SHP77 treated with DMSO at 0.1 percent for 48 hours (cell line): ENCODE results near the gene HACL1.
"Not testable (repeated sequence)": the region's sequence is repeated elsewhere in the genome, so short reads cannot be mapped to it uniquely, and the experiment has no call there.

Source experiments
- DNase-seq: peaks from one replicate; lab custom pipeline; 2025; lab: John Stamatoyannopoulos, UW

HACL1 gene

DNA sequence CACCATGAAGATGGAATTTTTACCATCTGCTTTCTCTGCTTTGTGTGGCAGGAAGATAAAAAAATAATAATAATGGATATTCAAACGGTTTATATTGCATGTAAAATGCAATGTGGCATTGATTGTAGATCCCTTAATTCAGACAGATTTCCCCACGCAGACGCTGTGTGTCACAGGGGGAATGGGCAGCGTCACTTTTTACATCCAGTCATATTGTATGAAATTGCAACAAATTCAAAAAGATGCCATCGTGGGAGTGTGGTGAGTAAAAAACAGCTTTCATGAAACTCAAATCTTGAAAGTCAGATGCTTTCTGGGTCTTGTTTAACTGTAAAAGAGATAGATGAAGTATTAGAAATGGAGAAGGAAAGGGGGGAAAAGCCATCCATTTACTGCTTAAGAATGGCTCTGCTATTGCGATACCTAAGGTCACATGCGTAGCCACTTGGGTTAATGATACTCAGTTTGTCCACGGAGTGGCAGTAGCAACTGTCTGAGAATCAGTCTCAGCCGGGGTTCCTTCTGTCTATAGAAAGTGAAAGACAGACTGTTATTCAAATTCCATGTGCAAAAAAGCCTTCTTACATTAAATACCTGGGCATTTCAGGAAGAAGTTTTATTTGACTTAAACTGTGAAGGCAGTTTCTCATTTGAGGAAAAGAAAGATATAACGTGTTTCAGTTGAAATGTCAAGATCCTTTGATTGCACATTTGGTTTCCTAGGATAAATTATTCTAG, 28.7 kb upstream of the HACL1 start:
- peak; percentile 58 for DNase-seq

DNA sequence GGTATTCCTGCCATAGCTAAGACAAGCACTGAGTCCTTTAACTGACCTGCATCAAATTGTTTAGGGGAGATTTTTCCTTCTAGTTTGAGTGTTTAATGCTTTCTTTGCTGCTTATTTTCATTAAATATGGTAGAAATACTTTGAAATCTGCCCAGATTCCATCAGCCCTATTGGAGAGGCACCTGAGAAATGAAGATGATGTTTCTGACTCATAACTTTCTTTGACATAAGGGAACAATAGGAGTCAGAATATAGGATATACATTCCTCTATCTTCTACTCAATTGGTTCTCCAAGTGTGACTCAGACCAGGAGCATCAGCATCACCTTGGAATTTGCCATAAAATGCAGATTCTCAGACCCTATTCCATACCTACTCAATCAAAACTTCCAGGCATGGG, 27.6 kb upstream of the HACL1 start:
- no peak for DNase-seq

DNA sequence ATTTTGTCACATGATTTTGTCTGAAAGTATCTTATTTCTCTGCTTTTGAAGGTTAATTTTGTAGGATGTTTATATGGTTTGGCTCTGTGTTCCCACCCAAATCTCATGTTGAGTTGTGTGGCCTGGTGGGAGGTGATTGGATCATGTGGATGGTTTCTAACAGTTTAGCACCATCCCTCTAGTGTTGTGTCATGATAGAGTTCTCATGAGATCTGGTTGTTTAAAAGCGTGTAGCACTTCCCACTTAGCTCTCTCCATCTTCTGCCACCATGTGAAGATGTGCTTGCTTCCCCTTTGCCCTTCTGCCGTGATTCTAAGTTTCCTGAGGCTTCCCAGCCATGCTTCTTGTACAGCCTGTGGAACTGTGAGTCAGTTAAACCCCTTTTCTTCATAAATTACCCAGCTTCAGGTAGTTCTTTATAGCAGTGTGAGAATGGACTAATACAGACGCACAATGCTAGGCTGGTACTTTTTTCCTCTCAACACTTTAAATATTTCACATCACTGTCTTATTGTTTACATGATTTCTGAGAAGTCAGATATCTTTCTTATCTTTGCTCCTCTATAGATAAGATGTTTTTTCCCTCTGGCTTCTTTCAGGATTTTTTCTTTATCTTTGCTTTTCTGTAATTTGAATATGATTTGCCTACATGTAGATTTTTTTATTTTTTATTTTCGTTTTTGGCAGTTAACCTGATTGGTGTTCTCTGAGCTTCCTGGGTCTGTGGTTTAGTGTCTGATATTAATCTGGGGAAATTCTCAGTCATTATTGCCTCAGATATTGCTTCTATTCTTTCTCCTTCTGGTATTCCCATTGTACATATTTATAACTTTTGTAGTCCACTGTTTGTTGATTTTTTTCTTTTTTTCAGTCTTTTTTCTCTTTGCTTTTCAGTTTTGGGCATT, 22.4 kb upstream of the HACL1 start:
- no peak for DNase-seq

DNA sequence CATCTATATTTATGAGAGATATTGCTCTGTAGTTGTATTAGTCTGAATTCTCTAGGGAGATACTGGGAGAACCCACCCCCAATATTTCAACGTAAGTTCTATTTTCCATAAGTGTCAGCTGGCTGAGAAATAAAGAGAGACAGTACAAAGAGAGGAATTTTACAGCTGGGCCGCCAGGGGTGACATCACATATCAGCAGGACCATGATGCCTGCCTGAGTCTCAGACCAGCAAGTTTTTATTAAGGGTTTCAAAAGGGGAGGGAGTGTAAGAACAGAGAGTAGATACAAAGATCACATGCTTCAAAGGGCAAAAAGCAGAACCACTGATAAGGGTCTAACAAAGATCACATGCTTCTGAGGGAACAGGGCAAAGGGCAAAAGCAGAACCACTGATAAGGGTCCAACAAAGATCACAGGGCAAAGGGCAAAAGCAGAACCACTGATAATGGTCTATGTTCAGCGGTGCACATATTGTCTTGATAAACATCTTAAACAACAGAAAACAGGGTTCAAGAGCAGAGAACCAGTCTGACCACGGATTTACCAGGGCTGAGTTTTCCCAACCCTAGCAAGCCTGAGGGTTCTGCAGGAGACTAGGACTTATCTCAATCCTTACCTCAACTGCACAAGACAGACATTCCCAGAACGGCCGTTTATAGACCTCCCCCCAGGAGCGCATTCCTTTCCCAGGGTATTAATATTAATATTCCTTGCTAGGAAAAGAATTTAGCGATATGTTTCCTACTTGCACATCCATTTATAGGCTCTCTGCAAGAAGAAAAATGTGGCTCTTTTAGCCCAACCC, 18.5 kb upstream of the HACL1 start:
- DNase-seq = not testable (repeated sequence)

DNA sequence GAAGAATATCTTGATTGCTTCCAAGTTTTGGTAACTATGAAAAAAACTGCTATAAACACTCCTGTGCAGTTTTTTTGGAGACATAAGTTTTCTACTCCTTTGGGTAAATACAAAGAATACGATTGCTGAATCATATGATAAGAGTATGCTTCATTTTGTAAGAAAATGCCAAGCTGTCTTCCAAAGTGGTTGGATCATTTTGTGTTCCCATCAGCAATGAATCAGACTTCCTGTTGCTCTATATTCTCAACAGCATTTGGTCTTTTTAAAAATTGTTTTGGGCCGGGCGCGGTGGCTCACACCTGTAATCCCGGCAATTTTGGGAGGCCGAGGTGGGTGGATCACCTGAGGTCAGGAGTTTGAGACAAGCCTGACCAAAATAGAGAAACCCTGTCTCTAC, 14.7 kb upstream of the HACL1 start:
- DNase-seq = no peak

DNA sequence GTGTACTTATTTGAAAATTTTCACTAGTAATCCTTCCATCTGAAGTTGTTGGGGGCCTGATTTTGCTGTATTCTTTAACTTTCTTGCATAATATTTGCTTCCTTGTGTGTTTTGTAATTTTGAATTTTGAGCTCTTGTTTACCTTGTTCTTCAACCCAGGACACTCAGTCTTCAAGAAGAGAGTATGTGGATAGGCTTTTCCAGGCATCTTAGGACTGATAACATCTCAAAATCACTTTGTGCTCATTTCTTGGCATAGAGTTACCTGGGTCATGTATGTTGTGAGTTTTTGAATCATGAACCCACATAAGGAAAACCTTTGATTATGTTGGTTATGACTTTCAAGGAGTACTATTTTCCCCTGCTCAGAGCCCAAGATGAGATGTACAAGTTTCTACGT, 13.6 kb upstream of the HACL1 start:
- DNase-seq = no peak

DNA sequence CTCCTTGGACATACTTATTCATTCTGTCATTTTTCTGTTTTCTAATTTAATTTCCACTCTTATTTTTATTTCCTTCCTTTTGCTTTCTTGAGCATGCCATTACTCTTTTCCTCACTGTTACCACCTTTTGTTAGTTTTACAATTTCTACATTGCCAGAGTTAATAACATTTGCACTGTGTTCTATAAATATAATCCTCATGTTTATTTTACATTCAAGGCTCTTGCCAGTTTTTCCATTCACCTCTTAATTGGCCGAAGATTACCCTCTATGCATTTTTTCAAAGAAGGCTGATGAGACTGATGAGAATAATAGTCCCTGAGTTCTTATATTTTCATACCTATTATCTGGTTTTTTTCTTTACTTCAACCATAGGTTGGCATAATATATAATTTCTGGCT, 10.6 kb upstream of the HACL1 start:
- no peak for DNase-seq

DNA sequence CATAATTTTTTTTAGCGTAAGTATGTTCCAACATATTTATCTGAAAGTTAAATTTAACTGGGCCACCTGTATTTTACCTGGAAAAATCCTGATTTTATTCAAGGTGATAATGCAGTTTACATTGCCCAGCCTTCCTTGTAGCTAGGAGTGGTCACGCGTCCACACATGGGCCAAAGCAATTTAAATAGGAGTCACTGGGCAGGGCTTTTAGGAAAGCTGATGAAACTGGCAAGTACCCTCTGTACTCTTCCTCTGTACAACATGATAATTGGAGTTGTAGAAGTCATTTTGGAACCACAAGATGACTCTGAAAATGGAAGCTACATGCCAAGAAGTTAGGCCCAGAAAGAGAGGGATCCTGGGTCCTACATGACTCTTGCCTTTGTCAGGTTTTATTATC, 9.6 kb upstream of the HACL1 start:
- no peak for DNase-seq

DNA sequence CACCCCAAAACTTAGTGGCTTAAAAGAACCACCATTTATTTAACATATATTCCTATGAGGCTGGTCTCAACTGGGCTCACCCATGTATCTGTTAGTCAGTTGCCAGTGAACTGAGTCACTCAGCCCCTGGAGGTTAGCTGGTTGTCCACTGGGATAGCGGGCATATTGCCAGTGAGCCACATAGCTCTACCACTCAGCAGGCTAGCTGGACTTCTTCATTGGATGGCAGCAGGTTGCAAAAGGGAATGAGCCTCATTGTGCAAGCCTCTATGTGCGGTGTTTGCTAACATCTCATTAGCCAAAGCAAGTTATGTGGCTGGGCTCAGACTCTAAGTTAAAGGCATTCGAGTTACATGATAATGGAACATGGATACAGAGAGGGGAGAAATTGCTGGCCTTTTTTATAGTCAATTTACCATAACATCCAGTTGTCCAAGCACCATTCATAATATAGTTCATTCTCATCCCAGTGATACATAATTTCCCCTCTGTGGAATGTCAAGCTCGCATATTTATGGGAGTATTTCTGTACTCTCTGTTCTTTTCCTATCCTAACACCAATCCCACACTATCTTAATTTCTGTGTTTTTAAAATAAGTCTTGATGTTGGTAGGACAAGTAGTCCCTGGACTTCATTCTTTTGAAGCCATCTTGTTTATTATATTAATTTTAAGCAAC, 8.9 kb upstream of the HACL1 start:
- DNase-seq = no peak

DNA sequence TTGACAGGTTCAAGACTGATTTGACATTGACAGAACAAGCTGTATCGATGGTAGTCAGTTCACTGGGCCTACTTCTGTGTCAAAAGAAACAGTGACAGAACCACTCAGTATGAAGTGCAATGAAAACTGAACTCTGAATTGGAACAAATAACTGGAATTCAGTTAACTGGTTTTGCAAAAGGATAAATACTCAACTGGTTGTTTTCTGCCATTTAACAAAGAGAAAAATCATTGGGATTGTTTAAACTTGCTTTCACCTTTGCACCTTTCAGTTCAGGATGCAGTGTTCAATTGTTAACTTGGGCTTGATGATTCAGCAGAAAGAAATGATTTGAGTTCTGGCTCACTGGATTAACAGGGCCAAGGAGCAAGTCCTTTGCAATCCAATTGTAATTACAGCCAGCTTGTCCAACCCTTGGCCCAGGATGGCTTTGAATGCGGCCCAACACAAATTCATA, 5.1 kb upstream of the HACL1 start:
- DNase-seq = no peak

DNA sequence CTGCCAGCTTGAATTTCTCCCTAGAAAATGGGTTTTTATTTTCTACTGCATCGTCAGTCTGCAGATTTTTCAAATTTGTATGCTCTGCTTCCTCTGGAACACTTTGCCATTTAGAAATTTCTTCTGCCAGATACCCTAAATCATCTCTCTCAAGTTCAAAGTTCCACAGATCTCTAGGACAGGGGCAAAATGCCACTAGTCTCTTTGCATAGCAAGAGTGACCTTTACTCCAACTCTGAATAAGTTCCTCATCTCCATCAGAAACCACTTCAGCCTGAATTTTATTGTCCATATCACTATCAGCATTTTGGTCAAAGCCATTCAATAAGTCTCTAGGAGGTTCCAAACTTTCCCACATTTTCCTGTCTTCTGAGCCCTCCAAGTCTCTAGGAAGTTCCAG, 3.2 kb upstream of the HACL1 start:
- not testable (repeated sequence) for DNase-seq

DNA sequence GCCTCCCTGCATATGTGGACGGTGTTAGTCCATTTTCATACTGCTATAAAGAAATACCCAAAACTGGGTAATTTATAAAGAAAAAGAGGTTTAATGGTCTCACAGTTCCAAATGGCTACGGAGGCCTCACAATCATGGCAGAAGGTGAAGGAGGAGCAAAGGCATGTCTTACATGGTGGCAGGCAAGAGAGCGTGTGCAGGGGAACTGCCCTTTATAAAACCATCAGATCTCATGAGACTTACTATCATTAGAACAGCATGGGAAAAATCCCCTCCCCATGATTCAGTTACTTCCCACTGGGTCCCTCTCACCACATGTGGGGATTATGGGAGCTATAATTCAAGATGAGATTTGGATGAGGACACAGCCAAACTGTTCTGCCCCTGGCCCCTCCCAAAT, 1.4 kb upstream of the HACL1 start:
- DNase-seq = not testable (repeated sequence)

DNA sequence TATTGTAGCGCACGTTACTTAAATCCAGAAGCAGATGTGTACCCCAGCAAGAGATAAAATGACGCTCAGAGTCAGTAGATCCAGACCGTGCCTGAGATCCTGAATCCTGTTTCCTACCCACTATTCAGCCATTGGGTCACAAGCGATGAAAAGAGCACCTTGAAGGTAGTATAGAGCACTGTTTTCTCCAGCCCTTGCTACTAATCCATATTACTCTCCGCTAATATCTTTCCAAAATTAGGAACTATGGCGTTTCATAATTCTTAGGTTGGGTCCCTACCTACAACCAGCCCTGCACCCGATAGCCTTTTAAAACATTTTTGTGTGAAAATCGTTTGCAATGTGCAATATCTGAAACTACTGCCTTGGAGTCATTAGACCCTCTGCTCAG, 772 bp upstream of the HACL1 start:
- no peak for DNase-seq

DNA sequence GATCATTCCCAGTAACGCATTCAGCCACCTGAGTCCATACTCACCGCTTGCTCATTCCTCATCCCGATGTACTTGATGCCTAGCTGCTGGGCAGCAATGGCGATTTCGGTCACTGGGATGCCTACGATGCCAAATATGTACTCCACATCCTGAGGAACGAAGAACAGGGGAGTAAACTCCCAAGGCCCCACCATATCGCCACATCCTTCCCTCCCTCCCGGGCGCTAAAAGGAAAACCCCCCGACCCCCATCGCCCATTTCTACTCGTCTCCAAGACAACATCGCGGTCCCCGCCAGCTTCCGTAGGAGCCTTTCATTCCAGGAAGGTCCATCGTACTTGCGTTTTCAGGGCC, 347 bp downstream of the HACL1 start:
- DNase-seq = no peak

DNA sequence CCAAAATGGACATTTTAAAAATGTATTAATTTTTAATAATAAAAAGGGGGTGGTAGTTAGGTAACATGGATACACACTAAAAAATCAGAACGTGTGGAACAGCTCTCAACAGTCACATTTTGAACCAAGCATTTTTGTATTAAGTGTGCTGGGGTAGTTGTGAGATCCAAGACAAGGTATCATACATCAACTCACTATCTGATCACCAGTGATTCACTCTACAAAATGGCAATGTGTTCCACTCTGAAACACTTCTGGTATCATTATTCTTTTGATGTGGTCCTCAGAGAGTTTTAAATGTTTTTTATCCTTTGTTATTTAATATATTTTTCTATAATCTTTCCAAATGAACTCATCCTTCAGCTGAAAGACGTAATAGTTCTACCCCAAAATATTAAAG, 5.4 kb downstream of the HACL1 start:
- no peak for DNase-seq

DNA sequence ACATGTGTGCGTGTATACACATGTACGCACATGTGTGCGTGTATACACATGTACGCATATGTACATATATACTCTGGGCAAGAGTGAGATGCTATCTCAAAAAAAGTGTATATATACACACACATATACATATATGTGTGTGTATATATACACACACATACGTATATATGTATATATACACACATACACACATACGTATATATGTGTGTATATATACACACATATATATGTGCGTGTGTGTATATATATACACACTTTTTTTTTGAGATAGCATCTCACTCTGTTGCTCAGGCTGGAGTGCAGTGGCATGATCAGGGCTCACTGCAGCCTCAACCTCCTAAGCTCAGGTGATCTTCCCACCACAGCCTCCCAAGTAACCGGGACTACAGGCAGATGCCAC, 8.4 kb downstream of the HACL1 start:
- no peak for DNase-seq

DNA sequence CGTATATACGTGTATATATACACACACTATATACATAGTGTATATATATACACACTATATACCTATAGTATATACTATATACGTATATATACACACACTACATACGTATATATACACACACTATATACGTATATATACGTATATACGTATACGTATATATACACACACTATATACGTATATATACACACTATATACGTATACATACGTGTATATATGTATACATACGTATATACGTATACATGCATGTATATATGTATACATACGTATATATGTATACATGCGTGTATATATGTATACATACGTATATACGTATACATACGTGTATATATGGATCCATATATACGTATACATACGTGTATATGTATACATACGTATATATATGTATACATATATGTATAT, 9.4 kb downstream of the HACL1 start:
- DNase-seq = no peak

DNA sequence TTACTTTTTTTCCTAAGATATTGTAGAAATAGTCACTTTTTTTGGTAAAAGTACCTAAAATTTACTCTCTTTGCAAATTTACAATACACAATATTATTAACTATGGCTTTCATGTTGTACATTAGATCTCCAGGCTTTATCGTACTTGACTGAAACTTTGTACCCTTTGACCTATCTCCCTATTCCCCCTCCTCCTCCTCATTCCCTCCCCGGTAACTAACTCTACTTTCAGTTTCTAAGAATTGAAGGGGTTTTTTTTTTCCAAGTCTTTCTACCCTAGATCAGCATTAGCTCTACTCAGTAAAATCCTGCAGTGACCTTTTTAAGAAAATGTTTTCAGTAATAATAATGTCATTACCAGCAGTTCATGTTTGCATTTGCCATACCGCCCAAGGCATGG, 10.1 kb downstream of the HACL1 start:
- DNase-seq = no peak

DNA sequence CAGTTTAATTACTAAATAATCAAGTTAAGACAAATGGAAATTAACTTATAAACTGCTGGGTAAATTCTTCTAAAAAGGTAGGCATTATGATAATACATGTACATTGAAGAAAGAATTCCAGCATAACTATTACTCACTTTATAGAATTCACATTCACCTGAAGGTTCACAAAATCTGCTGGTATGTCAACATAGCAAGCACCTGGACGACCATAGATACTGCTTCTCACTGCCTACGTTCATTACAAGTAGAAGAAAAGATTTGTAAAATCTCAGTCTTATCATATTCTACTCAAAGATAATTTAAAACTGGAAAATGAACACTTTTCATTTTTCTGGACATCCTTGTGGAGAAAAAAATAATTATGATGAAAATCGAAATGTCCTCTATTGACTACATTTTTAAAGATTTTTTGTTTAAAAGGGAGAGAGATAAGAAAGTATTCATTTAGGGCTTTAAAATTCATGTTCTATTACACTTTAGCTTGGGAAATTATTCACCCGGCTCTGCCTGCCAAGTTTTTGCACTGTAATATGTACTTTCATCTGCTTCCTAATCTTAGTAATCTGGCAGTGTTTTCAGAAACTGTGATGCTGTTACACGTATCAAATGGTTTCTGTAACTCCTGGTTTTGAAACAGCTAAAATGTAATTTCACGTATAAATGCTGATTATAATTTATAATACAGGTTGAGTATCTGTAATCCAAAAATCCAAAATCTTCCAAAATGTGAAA, 16.1 kb downstream of the HACL1 start:
- no peak for DNase-seq

DNA sequence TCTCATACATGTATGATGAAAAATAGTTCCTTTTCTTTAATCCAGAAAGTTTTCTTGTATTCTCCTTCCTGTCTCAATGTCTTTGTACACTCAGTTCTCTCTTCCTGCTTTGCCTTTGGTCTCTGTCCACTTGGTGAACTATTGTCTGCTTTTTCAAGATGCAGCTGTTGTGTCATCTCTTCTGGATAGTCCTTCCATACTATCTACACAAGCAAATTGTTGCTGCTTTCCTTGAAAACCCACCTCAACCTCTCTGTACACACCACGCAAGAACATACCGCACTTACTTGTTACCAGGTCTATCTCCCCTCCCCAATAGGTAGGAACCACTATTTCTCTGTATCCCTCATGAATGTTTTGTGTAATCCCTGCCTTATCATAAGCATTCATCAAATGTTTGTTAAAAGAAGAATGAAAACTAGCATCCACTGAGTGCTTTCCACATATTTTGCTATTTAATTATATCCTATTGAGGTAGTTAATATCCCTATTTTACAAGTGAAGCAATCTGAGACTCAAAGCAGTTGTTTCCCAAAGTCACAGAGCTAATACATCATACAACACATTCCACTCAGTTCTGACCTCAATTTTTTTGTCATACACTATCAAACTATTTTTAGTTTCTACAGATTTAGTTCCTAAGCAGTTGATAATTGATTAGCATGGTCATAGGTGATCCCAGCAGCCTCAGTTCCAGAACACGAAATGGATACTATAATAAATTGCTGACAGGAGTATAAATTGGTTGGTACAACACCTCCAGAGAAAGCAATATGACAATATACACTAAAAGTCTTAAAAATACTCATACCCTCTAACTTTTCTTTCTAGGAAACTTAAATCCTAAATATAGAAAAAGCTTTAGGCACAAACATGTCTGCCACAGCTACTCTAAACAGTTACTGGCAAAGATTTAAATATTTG, 19.6 kb downstream of the HACL1 start:
- DNase-seq = no peak
